Keratinocyte (primary cell): ENCODE results near the gene FARP1.

Experiments used
- EZH2 ChIP-seq: IDR thresholded peaks from one replicate; pipeline ENCODE4 v1.6.1; 2012; ENCODE audit warnings: inconsistent platforms, mild to moderate bottlenecking, low read length, moderate library complexity
- TF ChIP-seq, protein P1 (sequence below), 3 experiments: IDR thresholded peaks in 1 of 3; conservative IDR thresholded peaks in 1 of 3; optimal IDR thresholded peaks in 1 of 3; 2 replicates in 2 of 3; 3 replicates in 1 of 3; pipeline versions ENCODE3 to v1.5.1; 2011; ENCODE audit warnings: low read length in 3 of 3, mild to moderate bottlenecking in 3 of 3, moderate library complexity in 2 of 3, control low read depth in 1 of 3, inconsistent platforms in 1 of 3; ENCODE audit not compliant: insufficient read depth in 2 of 3; ENCODE audit errors: extremely low read depth in 1 of 3

DNA sequence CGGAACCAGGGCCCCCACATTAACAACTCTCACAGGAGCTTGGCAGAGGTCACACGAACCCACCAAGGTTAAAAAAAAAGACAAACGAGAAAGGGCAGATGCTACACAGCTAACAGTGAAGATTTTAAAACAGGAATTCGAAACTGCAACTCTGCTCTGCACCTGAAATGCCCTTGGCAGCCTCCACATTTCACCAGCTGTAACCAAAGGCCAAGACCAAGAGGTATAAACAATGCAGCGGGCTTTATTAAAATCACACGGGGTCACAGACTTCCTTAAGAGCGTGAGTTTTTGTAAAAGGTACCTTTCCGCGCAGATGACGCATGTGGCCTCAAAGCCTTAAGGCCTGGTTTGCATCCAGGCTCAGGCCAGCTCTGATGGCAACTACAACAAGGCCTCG, 345.8 kb downstream of the FARP1 start:
- TF ChIP-seq, protein P1, sequence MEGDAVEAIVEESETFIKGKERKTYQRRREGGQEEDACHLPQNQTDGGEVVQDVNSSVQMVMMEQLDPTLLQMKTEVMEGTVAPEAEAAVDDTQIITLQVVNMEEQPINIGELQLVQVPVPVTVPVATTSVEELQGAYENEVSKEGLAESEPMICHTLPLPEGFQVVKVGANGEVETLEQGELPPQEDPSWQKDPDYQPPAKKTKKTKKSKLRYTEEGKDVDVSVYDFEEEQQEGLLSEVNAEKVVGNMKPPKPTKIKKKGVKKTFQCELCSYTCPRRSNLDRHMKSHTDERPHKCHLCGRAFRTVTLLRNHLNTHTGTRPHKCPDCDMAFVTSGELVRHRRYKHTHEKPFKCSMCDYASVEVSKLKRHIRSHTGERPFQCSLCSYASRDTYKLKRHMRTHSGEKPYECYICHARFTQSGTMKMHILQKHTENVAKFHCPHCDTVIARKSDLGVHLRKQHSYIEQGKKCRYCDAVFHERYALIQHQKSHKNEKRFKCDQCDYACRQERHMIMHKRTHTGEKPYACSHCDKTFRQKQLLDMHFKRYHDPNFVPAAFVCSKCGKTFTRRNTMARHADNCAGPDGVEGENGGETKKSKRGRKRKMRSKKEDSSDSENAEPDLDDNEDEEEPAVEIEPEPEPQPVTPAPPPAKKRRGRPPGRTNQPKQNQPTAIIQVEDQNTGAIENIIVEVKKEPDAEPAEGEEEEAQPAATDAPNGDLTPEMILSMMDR (optimal IDR thresholded peaks at IDR 0.05 in 1 of 3, IDR thresholded peaks at IDR 0.05 in 1 of 3, conservative IDR thresholded peaks at IDR 0.05 in 1 of 3; ENCODE audit: extremely low read depth in 1 of 3, insufficient read depth in 2 of 3, low read length in 3 of 3), result no peak
- TF ChIP-seq EZH2, result no peak
